HepG2 (cell line): Measurements from ENCODE around the gene NRIP2.

Source experiments
- CREM ChIP-seq, 2 experiments: sonication (generic) in 1 of 2; formaldehyde crosslinking in 1 of 2; IDR thresholded peaks; 2 replicates each; pipeline versions ENCODE4 v1.4.0 to v1.6.1; 2016 to 2020; ENCODE audit warnings: antibody characterized with exemption in 1 of 2, mild to moderate bottlenecking in 1 of 2, missing genetic modification reagents in 1 of 2
- CTCF ChIP-seq: sonication (generic); formaldehyde crosslinking; IDR thresholded peaks from 2 replicates; pipeline ENCODE4 v1.5.0; 2020; ENCODE audit warnings: mild to moderate bottlenecking, missing genetic modification reagents, moderate library complexity
- ELK4 ChIP-seq: sonication (generic); formaldehyde crosslinking; IDR thresholded peaks from 2 replicates; pipeline ENCODE4 v1.9.0; 2021; ENCODE audit warnings: missing genetic modification reagents, borderline replicate concordance
- EZH2 ChIP-seq: conservative IDR thresholded peaks from 2 replicates; pipeline ENCODE4 v1.6.1; 2012; ENCODE audit warnings: mild to moderate bottlenecking, low read depth, low read length, moderate library complexity
- FOXM1 ChIP-seq: sonication (generic); formaldehyde crosslinking; IDR thresholded peaks from 2 replicates; pipeline ENCODE4 v1.5.0; 2020; ENCODE audit warnings: missing genetic modification reagents
- POLR2A ChIP-seq, 2 experiments: IDR thresholded peaks; 2 replicates each; pipeline ENCODE4 v1.6.1; 2011; ENCODE audit warnings: low read depth in 2 of 2, low read length in 2 of 2, mild to moderate bottlenecking in 1 of 2, moderate library complexity in 1 of 2; ENCODE audit not compliant: insufficient read depth in 1 of 2
- TCF7L2 ChIP-seq: IDR thresholded peaks from 2 replicates; pipeline ENCODE4 v1.6.1; 2011; ENCODE audit warnings: mild to moderate bottlenecking, low read depth, low read length, moderate library complexity

GRCh38 chr12:2805143-2805520 is 29.7 kb downstream of the NRIP2 start:
- no peak for TF ChIP-seq POLR2A (IDR thresholded peaks at IDR 0.05; ENCODE audit: insufficient read depth in 1 of 2, low read depth in 2 of 2, low read length in 2 of 2)
- no peak for TF ChIP-seq CTCF (CRISPR knock-in tag)
- no peak for TF ChIP-seq ELK4 (CRISPR knock-in tag)
- TF ChIP-seq CREM (IDR thresholded peaks at IDR 0.05) = no peak
- TF ChIP-seq CREM (CRISPR knock-in tag; IDR thresholded peaks at IDR 0.05) = no peak
- TF ChIP-seq TCF7L2 = no peak
- no peak for TF ChIP-seq FOXM1
- no peak for TF ChIP-seq EZH2
